NCI-H1694 treated with DMSO at 0.1 percent for 48 hours (cell line): Measurements from ENCODE around the gene CEP350.

Experiments
- DNase-seq: peaks from one replicate; lab custom pipeline; 2025; lab: John Stamatoyannopoulos, UW

The CEP350 gene

GRCh38 chr1:180156631-180157091, 202.1 kb downstream of the CEP350 start:
- no peak for DNase-seq

- no peak for DNase-seq
These were observed 202.5 kb downstream of the CEP350 start for GRCh38 chr1:180157108-180157507.

- no peak for DNase-seq
These were observed 203.0 kb downstream of the CEP350 start for GRCh38 chr1:180157576-180158057.

- DNase-seq: no peak
These were observed 203.8 kb downstream of the CEP350 start for GRCh38 chr1:180158149-180159147.

- DNase-seq: no peak
These were observed 205.7 kb downstream of the CEP350 start for GRCh38 chr1:180160357-180160756.

- no peak for DNase-seq
These were observed 208.4 kb downstream of the CEP350 start for GRCh38 chr1:180163041-180163440.
